ENCODE results near the gene GATAD2B.

GRCh38 chr1:153845158-153845557, 77.6 kb downstream of the GATAD2B start:
- no peak for TF ChIP-seq EP300 (IDR thresholded peaks at IDR 0.05)
- TF ChIP-seq CTCF (IDR thresholded peaks at IDR 0.05) = no peak
- TF ChIP-seq POLR2A (IDR thresholded peaks at IDR 0.05) = no peak
